Tibial artery (tissue), 4 donors: ENCODE data around the gene SORCS2.

ENCODE experiments used
- DNase-seq, 2 donors: peaks; one replicate each; pipeline ENCODE4 v3.0.0-alpha.2; 2019
- H3K27ac ChIP-seq, 2 donors: fragments of 200-600 bp; sonication (generic) in 1 of 2; 1 replicate in 1 of 2; 2 replicates in 1 of 2; pipeline ENCODE4 v1.5.1; 2018 to 2019; ENCODE audit warnings: mild to moderate bottlenecking in 1 of 2
- H3K27me3 ChIP-seq, 2 donors: fragments of 200-600 bp; sonication (generic) in 1 of 2; one replicate each; pipeline versions ENCODE4 v1.5.1 to v1.6.0; 2016 to 2019
- H3K36me3 ChIP-seq, 3 donors: fragments of 200-600 bp; sonication (generic) in 2 of 3; one replicate each; pipeline ENCODE4 v1.5.1; 2016 to 2019; ENCODE audit warnings: mild to moderate bottlenecking in 2 of 3
- H3K4me1 ChIP-seq, 4 donors: fragments of 200-600 bp; sonication (generic) in 2 of 4; 1 replicate in 3 of 4; 2 replicates in 1 of 4; pipeline ENCODE4 v1.5.1; 2016 to 2019
- H3K4me3 ChIP-seq, 2 donors: fragments of 200-600 bp; sonication (generic) in 1 of 2; 1 replicate in 1 of 2; 2 replicates in 1 of 2; pipeline ENCODE4 v1.5.1; 2018 to 2019; ENCODE audit warnings: mild to moderate bottlenecking in 2 of 2
- H3K9me3 ChIP-seq, 3 donors: fragments of 200-600 bp; sonication (generic) in 1 of 3; one replicate each; pipeline ENCODE4 v1.5.1; 2016 to 2019
- intact Hi-C: fragments of 100-400 bp; cut with DNase I; formaldehyde crosslinking; loops from one replicate; pipeline ENCODE4 v1.15.0; 2023; ENCODE audit warnings: low total_unique reads
- TF ChIP-seq, protein P1 (sequence below), 2 experiments: fragments of 200-600 bp in 1 of 2; fragments of 450-650 bp in 1 of 2; IDR thresholded peaks; one replicate each; pipeline ENCODE4 v1.5.1; 2017 to 2019; ENCODE audit warnings: antibody characterized with exemption in 2 of 2, mild to moderate bottlenecking in 1 of 2, moderate library complexity in 1 of 2

The SORCS2 gene

DNA sequence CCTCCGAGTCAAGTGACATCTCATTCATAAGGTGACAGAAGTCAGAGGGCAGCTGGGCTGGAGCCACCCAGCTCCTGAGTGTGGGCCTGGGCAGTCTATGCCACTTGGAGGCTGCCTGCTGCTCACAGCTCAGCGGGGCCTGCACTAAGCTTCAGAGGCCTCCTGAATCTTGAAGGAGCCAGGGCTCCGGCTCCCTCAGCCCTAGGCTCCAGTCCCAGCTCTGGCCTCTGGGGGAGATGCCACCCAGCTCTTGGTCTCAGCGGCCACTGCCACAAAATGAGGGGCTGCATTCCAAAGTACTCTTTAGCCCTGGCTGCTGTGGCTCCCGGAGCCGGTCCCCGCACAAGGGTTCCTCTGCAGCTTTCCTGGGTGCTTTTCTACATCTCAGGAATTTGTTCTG lies 275.1 kb downstream of the SORCS2 start:
- DNase-seq: no peak
- intact Hi-C loops: no loop called here
- Histone ChIP-seq H3K36me3 (no peaks in the 10 kb centered on the region), H3K4me3 (no peak overlapping the region), H3K27ac (no peak overlapping the region), H3K9me3 (peaks cover 0 to 16% (median 4%) of the 10 kb centered on the region in 3 donors), H3K4me1 (no peaks in the 10 kb centered on the region), H3K27me3 (peaks cover 0 to 11% of the 10 kb centered on the region in 2 donors)
- TF ChIP-seq, protein P1, sequence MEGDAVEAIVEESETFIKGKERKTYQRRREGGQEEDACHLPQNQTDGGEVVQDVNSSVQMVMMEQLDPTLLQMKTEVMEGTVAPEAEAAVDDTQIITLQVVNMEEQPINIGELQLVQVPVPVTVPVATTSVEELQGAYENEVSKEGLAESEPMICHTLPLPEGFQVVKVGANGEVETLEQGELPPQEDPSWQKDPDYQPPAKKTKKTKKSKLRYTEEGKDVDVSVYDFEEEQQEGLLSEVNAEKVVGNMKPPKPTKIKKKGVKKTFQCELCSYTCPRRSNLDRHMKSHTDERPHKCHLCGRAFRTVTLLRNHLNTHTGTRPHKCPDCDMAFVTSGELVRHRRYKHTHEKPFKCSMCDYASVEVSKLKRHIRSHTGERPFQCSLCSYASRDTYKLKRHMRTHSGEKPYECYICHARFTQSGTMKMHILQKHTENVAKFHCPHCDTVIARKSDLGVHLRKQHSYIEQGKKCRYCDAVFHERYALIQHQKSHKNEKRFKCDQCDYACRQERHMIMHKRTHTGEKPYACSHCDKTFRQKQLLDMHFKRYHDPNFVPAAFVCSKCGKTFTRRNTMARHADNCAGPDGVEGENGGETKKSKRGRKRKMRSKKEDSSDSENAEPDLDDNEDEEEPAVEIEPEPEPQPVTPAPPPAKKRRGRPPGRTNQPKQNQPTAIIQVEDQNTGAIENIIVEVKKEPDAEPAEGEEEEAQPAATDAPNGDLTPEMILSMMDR (IDR thresholded peaks at IDR 0.05): no peak

DNA sequence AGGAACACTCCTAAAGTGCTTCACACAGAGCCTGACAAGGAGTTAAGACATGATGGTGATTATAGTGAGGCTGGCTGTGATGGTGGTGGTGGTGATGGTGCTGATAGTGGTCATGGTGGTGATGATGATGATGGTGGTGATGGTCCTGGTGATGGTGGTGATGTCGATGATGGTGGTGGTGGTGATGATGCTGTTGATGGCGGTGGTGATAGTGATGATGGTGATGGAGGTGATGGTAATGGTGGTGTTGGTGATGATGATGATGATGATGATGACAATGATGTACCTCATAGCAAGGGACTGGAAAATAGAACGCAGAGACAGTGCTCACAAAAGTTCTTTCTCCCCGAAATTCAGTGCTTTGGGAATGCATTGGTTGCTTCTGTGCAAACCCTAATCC lies 276.7 kb downstream of the SORCS2 start:
- Histone ChIP-seq H3K27ac (no peak overlapping the region), H3K4me1 (no peaks in the 10 kb centered on the region), H3K36me3 (no peaks in the 10 kb centered on the region), H3K9me3 (peaks cover 0 to 16% (median 4%) of the 10 kb centered on the region in 3 donors), H3K27me3 (peaks cover 0 to 12% of the 10 kb centered on the region in 2 donors), H3K4me3 (no peak overlapping the region)
- no peak for DNase-seq
- intact Hi-C loops: no loop called here
- TF ChIP-seq, protein P1 (IDR thresholded peaks at IDR 0.05): no peak

DNA sequence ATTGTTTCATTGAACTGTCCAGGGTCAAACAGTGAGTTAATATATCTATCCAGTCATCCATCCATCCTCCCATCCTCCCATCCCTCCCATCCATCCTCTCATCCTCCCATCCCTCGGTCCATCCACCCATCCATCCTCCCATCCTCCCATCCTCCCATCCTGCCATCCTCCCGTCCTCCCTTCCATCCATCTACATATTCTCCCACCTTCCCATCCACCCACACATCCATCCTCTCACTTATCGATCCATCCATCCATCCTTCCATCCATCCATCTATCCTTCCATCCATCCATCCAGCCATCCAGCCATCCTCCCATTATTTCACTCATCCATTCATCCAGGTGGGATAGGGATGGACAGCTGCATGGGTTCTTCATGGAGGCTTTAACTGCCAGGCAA lies 277.8 kb downstream of the SORCS2 start:
- intact Hi-C loops: no loop called here
- DNase-seq: no peak
- H3K27ac ChIP-seq: no peak overlapping the region
- H3K4me3 ChIP-seq: no peak overlapping the region
- peaks cover 0 to 16% (median 4%) of the 10 kb centered on the region in 3 donors for H3K9me3 ChIP-seq
- H3K36me3 ChIP-seq: no peaks in the 10 kb centered on the region
- H3K4me1 ChIP-seq: no peaks in the 10 kb centered on the region
- peaks cover 0 to 12% of the 10 kb centered on the region in 2 donors for H3K27me3 ChIP-seq
- TF ChIP-seq, protein P1 (IDR thresholded peaks at IDR 0.05): no peak

DNA sequence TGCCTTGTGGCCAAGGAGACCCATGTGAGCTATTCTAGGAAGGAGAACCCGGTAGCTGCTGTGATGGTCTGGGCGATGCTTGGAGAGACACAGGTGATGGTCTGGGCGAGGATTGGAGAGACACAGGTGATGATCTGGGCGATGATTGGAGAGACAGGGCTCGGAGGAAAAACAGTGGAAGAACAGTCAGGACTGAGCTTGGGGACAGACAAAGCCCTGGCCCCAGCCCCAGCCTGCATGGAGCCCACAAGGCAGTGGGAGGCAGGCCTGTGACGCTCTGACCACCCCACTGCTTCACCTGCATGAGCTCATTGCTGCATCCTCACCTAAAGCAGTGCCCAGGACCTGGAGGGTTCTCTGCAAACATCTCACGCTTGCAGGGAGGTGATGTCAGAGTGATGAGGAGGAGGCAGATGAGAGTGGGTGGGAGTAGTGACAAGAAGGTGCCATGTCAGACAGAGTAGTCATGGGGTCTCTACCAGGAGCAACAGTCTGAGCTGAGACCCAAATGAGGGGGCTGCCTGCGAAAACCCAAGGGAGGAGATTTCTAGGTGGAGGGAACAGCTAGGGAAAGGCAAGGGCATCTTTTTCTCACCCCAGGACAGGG lies 278.3 kb downstream of the SORCS2 start:
- intact Hi-C loops: no loop called here
- TF ChIP-seq, protein P1 (IDR thresholded peaks at IDR 0.05): no peak

DNA sequence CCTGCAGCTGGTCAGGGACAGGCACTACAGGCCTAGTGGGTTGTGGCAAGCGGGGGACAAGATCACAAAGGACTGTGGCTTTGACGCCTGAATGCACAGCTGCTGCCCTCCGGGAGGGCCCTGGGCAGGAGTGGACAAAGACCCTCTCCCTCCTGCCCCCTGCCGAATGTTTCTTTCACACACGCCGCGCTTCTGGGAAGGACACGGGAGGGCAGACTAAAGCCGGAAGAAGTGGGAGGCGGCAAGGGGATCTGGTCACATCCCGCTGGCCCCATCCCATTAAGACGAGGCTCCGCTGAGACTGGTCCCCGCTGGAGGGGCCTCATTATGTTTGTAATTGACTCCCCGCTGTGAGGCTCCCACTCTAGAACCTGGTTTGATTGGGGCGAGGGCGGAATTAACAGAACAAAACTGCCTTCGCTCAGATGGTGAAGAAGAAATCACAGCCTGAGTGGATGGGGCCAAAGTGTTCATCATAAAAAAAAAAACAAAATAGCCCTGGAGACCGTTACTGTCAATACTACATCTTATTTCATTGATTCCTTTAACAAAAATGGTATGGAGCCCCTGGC lies 280.2 kb downstream of the SORCS2 start:
- H3K27me3 ChIP-seq: peaks cover 0 to 12% of the 10 kb centered on the region in 2 donors
- no peak for DNase-seq
- no peaks in the 10 kb centered on the region for H3K4me1 ChIP-seq
- TF ChIP-seq, protein P1 (IDR thresholded peaks at IDR 0.05): no peak
- H3K27ac ChIP-seq: no peak overlapping the region
- intact Hi-C loops: no loop called here
- H3K4me3 ChIP-seq: no peak overlapping the region
- no peaks in the 10 kb centered on the region for H3K9me3 ChIP-seq
- H3K36me3 ChIP-seq: no peaks in the 10 kb centered on the region

More for the DNA sequence above, 278.3 kb downstream of the SORCS2 start:
- no peaks in the 10 kb centered on the region for H3K4me1 ChIP-seq
- H3K4me3 ChIP-seq: no peak overlapping the region
- H3K27me3 ChIP-seq: peaks cover 0 to 12% of the 10 kb centered on the region in 2 donors
- no peak for DNase-seq
- no peak overlapping the region for H3K27ac ChIP-seq
- no peaks in the 10 kb centered on the region for H3K36me3 ChIP-seq
- H3K9me3 ChIP-seq: peaks cover 0 to 12% (median 4%) of the 10 kb centered on the region in 3 donors
